IMR-90 (cell line): Measurements from ENCODE around the gene WDFY2. TPM values are rescaled to one million over a fixed set of nuclear protein-coding genes. Genes with fewer than 3 reads are reported as not detected.

Experiments
- ATAC-seq: fragments of 200-7000 bp; cut with Tn5 transposase; 2 replicates; pipeline ENCODE4 v1.9.1; 2020; ENCODE audit warnings: low read depth, mild to moderate bottlenecking, moderate library complexity
- BruUV-seq: library from RNA; stranded (reverse); fragments of 400-500 nt; replicated peaks from 2 replicates; lab custom pipeline; 2021; lab: Mats Ljungman, UMichigan
- CTCF ChIA-PET: fragments of 300-600 bp; formaldehyde crosslinking; extraction: SDS; loops from one replicate; lab custom pipeline; 2021; ENCODE audit warnings: antibody characterized with exemption; lab: Yijun Ruan, JAX
- POLR2A ChIA-PET: fragments of 300-600 bp; sonication (Branson Sonifier 250); formaldehyde crosslinking; loops from one replicate; lab custom pipeline; 2022; ENCODE audit warnings: antibody characterized with exemption; ENCODE audit not compliant: unreplicated experiment; lab: Charles Lee
- DNase-seq: peaks from one replicate; pipeline ENCODE4 v3.0.0; 2013
- H2AFZ ChIP-seq: replicated peaks from 2 replicates; pipeline ENCODE3; 2013; ENCODE audit warnings: low read length, mild to moderate bottlenecking; ENCODE audit not compliant: poor library complexity
- H2AK5ac ChIP-seq: 2 replicates; pipeline ENCODE4 v1.6.1; 2013; ENCODE audit warnings: low read depth, low read length, inconsistent platforms
- H2AK9ac ChIP-seq: replicated peaks from 2 replicates; pipeline ENCODE3; 2013; ENCODE audit warnings: mild to moderate bottlenecking, low read depth, low read length, moderate library complexity; ENCODE audit not compliant: poor library complexity
- H2BK120ac ChIP-seq: 2 replicates; pipeline ENCODE4 v1.6.1; 2013; ENCODE audit warnings: low read depth, low read length, inconsistent platforms
- H2BK15ac ChIP-seq: 3 replicates; pipeline ENCODE4 v1.6.1; 2013; ENCODE audit warnings: low read depth, low read length, inconsistent platforms
- H2BK20ac ChIP-seq: 2 replicates; pipeline ENCODE4 v1.6.1; 2013; ENCODE audit warnings: low read depth, mild to moderate bottlenecking, inconsistent platforms, low read length, moderate library complexity
- H2BK5ac ChIP-seq: 2 replicates; pipeline ENCODE4 v1.6.1; 2013; ENCODE audit warnings: mild to moderate bottlenecking, low read depth, low read length, inconsistent platforms; ENCODE audit not compliant: poor library complexity, severe bottlenecking
- H3K14ac ChIP-seq: replicated peaks from 2 replicates; pipeline ENCODE4 v1.6.1; 2013; ENCODE audit warnings: low read depth, low read length, inconsistent platforms
- H3K18ac ChIP-seq: 2 replicates; pipeline ENCODE4 v1.6.1; 2013; ENCODE audit warnings: low read depth, low read length, control low read depth
- H3K23ac ChIP-seq: 2 replicates; pipeline ENCODE4 v1.6.1; 2013; ENCODE audit warnings: low read depth, low read length, inconsistent platforms
- H3K27ac ChIP-seq: 2 replicates; pipeline ENCODE4 v1.5.1; 2013; ENCODE audit warnings: mild to moderate bottlenecking, control low read depth, low read length; ENCODE audit not compliant: insufficient read depth
- H3K27me3 ChIP-seq: 2 replicates; pipeline ENCODE4 v1.6.1; 2013; ENCODE audit warnings: low read length; ENCODE audit not compliant: control insufficient read depth, insufficient read depth
- H3K36me3 ChIP-seq: 2 replicates; pipeline ENCODE4 v1.6.1; 2013; ENCODE audit warnings: low read length, mixed read lengths; ENCODE audit not compliant: control insufficient read depth, insufficient read depth
- H3K4ac ChIP-seq: 2 replicates; pipeline ENCODE4 v1.6.1; 2013; ENCODE audit warnings: low read depth, low read length, inconsistent platforms
- H3K4me1 ChIP-seq: 2 replicates; pipeline ENCODE4 v1.6.1; 2013; ENCODE audit warnings: low read length, mixed read lengths; ENCODE audit not compliant: control insufficient read depth, insufficient read depth
- H3K4me2 ChIP-seq: 2 replicates; pipeline ENCODE4 v1.6.1; 2013; ENCODE audit warnings: low read depth, mild to moderate bottlenecking, control low read depth, low read length, moderate library complexity
- H3K4me3 ChIP-seq: 2 replicates; pipeline ENCODE4 v1.5.1; 2013; ENCODE audit warnings: low read depth, mild to moderate bottlenecking, control low read depth, low read length, moderate library complexity; ENCODE audit not compliant: insufficient read depth
- H3K56ac ChIP-seq: 2 replicates; pipeline ENCODE4 v1.6.1; 2013; ENCODE audit warnings: low read length, inconsistent platforms; ENCODE audit not compliant: insufficient read depth; ENCODE audit errors: extremely low read depth
- H3K79me1 ChIP-seq, 2 experiments: 2 replicates each; pipeline ENCODE4 v1.6.1; 2013; ENCODE audit warnings: low read length in 2 of 2, inconsistent platforms in 1 of 2, low read depth in 1 of 2
- H3K9ac ChIP-seq: 2 replicates; pipeline ENCODE4 v1.6.1; 2013; ENCODE audit warnings: low read depth, low read length, control low read depth
- H3K9me1 ChIP-seq: 2 replicates; pipeline ENCODE4 v1.6.1; 2013; ENCODE audit warnings: low read length, inconsistent platforms; ENCODE audit not compliant: insufficient read depth
- H3K9me3 ChIP-seq: 2 replicates; pipeline ENCODE4 v1.6.1; 2013; ENCODE audit warnings: low read length; ENCODE audit not compliant: control insufficient read depth, insufficient read depth
- H4K20me1 ChIP-seq: 2 replicates; pipeline ENCODE4 v1.6.1; 2013; ENCODE audit warnings: low read length, inconsistent platforms; ENCODE audit not compliant: insufficient read depth
- H4K5ac ChIP-seq: 2 replicates; pipeline ENCODE4 v1.6.1; 2013; ENCODE audit warnings: mild to moderate bottlenecking, low read depth, low read length, control low read depth
- H4K8ac ChIP-seq, 2 experiments: 2 replicates each; pipeline ENCODE4 v1.6.1; 2013; ENCODE audit warnings: low read depth in 2 of 2, low read length in 2 of 2, control low read depth in 1 of 2, inconsistent platforms in 1 of 2
- H4K91ac ChIP-seq: 2 replicates; pipeline ENCODE4 v1.6.1; 2013; ENCODE audit warnings: low read depth, low read length, inconsistent platforms; ENCODE audit not compliant: insufficient read depth
- BHLHE40 ChIP-seq: fragments of 150-350 bp; IDR thresholded peaks from 2 replicates; pipeline ENCODE4 v1.6.1; 2016; ENCODE audit warnings: mild to moderate bottlenecking, low read depth, low read length
- CEBPB ChIP-seq: IDR thresholded peaks from 2 replicates; pipeline ENCODE4 v1.6.1; 2012; ENCODE audit warnings: low read depth, low read length, improper control_type of control experiment
- CHD1 ChIP-seq: IDR thresholded peaks from 2 replicates; pipeline ENCODE4 v1.6.1; 2012; ENCODE audit warnings: low read depth, low read length, improper control_type of control experiment
- ELK1 ChIP-seq: fragments of 150-350 bp; IDR thresholded peaks from 2 replicates; pipeline ENCODE4 v1.6.1; 2016; ENCODE audit warnings: low read depth, mild to moderate bottlenecking, low read length, moderate library complexity, borderline replicate concordance
- FOS ChIP-seq: fragments of 150-350 bp; IDR thresholded peaks from 2 replicates; pipeline ENCODE4 v1.6.1; 2016; ENCODE audit warnings: low read depth, low read length
- MAFK ChIP-seq: IDR thresholded peaks from 2 replicates; pipeline ENCODE4 v1.6.1; 2012; ENCODE audit warnings: low read depth, low read length, improper control_type of control experiment
- MAZ ChIP-seq: IDR thresholded peaks from 2 replicates; pipeline ENCODE4 v1.6.1; 2012; ENCODE audit warnings: low read depth, mild to moderate bottlenecking, low read length, improper control_type of control experiment, moderate library complexity, borderline replicate concordance
- MXI1 ChIP-seq: IDR thresholded peaks from 2 replicates; pipeline ENCODE4 v1.6.1; 2012; ENCODE audit warnings: low read depth, mild to moderate bottlenecking, low read length, moderate library complexity, borderline replicate concordance
- NFE2L2 ChIP-seq: fragments of 150-350 bp; IDR thresholded peaks from 2 replicates; pipeline ENCODE4 v1.6.1; 2016; ENCODE audit warnings: low read depth, mild to moderate bottlenecking, low read length
- POLR2A ChIP-seq: IDR thresholded peaks from 2 replicates; pipeline ENCODE4 v1.6.1; 2012; ENCODE audit warnings: mild to moderate bottlenecking, low read depth, low read length
- RAD21 ChIP-seq: IDR thresholded peaks from 2 replicates; pipeline ENCODE4 v1.6.1; 2012; ENCODE audit warnings: low read length, improper control_type of control experiment
- RCOR1 ChIP-seq: IDR thresholded peaks from 2 replicates; pipeline ENCODE4 v1.6.1; 2012; ENCODE audit warnings: mild to moderate bottlenecking, low read length, improper control_type of control experiment; ENCODE audit not compliant: insufficient replicate concordance
- RFX5 ChIP-seq: IDR thresholded peaks from 2 replicates; pipeline ENCODE4 v1.8.0; 2012; ENCODE audit warnings: low read depth, mild to moderate bottlenecking, low read length, moderate library complexity
- SMC3 ChIP-seq: fragments of 150-350 bp; IDR thresholded peaks from 2 replicates; pipeline ENCODE4 v1.6.1; 2016; ENCODE audit warnings: low read depth, mild to moderate bottlenecking, antibody characterized with exemption, low read length, moderate library complexity
- WGBS, 2 experiments: methylation state at CpG; one replicate each; pipeline versions ENCODE4 v1.1.5 to v1.1.7; 2013; ENCODE audit warnings: missing lambda C conversion rate in 2 of 2; ENCODE audit not compliant: insufficient read length in 1 of 2; ENCODE audit errors: extremely low coverage in 2 of 2; 5-methylcytosine and 5-hydroxymethylcytosine counted together
- dilution Hi-C: fragments of 300-500 bp; cut with HindIII; formaldehyde crosslinking; loops from one replicate; pipeline ENCODE4 v1.14.3; 2018; ENCODE audit warnings: low sequenced_read_pairs; ENCODE audit not compliant: unreplicated experiment
- in situ Hi-C: fragments of 300-500 bp; cut with MboI; formaldehyde crosslinking; loops from 3 replicates; pipeline ENCODE4 v1.14.3; 2019; ENCODE audit warnings: low sequenced_read_pairs, inconsistent platforms, mixed read lengths
- intact Hi-C: fragments of 100-400 bp; cut with micrococcal nuclease; formaldehyde crosslinking; loops from 2 replicates; pipeline ENCODE4 v1.10.0; 2022
- polyA plus RNA-seq, 3 experiments: library from polyadenylated mRNA; depleted of rRNA; stranded (reverse); fragments of >200 nt; gene quantifications; 2 replicates each; pipeline ENCODE4 v1.2.3, GENCODE V29; 2012; ENCODE audit warnings: low replicate concordance in 1 of 3
- total RNA-seq: library from RNA; depleted of rRNA; stranded (reverse); fragments of >200 nt; gene quantifications from 2 replicates; pipeline ENCODE4 v1.2.3, GENCODE V29; 2012
- TF ChIP-seq, protein P1 (sequence below): conservative IDR thresholded peaks from 2 replicates; pipeline ENCODE4 v1.5.1; 2012; ENCODE audit warnings: mild to moderate bottlenecking, low read depth, low read length, improper control_type of control experiment
- TF ChIP-seq, protein P2 (sequence below): fragments of 150-350 bp; IDR thresholded peaks from 2 replicates; pipeline ENCODE4 v1.6.1; 2017; ENCODE audit warnings: mild to moderate bottlenecking, antibody characterized with exemption, low read length, low read depth

WDFY2 gene
- total and polyA plus RNA-seq, 2 of the 4 experiments (the other 2 are of a cell fraction) = 4.3 to 5.4 TPM

DNA sequence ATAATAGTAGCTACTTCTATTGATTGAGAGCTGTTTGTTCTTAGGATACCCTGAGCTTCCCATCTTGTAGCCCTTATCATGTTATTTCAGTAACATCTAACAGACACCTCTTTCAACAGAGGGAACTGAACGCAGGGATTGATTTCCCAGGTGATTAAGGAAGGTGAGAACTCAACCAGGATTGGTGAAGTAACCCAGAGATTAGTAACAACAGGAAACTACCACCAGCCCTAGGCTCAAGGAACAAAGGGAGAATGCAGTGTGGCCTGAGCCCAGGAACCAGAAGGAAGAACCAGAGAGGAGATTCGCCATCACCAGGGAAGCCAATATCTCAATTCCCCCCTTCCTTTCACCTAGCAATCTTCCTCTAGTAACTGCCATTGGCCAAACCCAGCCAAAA is 211.2 kb downstream of the WDFY2 start:
- Histone ChIP-seq H3K4me2 (no peak overlapping the region), H3K36me3 (no peaks in the 10 kb centered on the region), H2BK5ac (no peak overlapping the region), H3K9ac (no peak overlapping the region), H4K5ac (no peak overlapping the region), H2AK9ac (no peak overlapping the region), H3K27me3 (no peaks in the 10 kb centered on the region), H3K18ac (no peak overlapping the region), H4K91ac (no peak overlapping the region), H2BK15ac (no peak overlapping the region), H4K8ac (no peak overlapping the region), H3K4ac (no peak overlapping the region), H2BK120ac (no peak overlapping the region), H2BK20ac (no peak overlapping the region), H3K14ac (no peak overlapping the region), H3K4me3 (no peak overlapping the region), H2AFZ (no peak overlapping the region), H2AK5ac (no peak overlapping the region; the same call in 1 of the 2 replicates), H3K4me1 (peaks cover 10% of the 10 kb centered on the region), H3K9me1 (peaks cover 12% of the 10 kb centered on the region), H4K20me1 (no peaks in the 10 kb centered on the region), H3K23ac (no peak overlapping the region), H3K27ac (no peak overlapping the region), H3K9me3 (no peaks in the 10 kb centered on the region), H3K79me1 (0 out of 4 replicates have a peak, but pooled peaks cover 0 to 5% of the 10 kb centered on the region in 2 experiments), H3K56ac (no peak overlapping the region)
- in situ Hi-C loops (loop anchor here (5.0 kb wide), 1 partner anchor 353 kb away; no protein-coding TSS in a partner anchor), intact Hi-C loops (no loop called here), dilution Hi-C loops (no loop called here)
- no peak for ATAC-seq
- ChIA-PET CTCF (no interaction called here), POLR2A (no interaction called here)
- no CpG with 5 or more reads among the region's 2 CpGs for WGBS, 2 experiments
- BruUV-seq = no TSS peak
- DNase-seq = no peak
- TF ChIP-seq FOS = no peak
- TF ChIP-seq MAFK = no peak
- no peak for TF ChIP-seq RAD21
- TF ChIP-seq MXI1 = no peak
- TF ChIP-seq RFX5 = no peak
- no peak for TF ChIP-seq MAZ
- no peak for TF ChIP-seq CEBPB
- TF ChIP-seq RCOR1 = no peak
- TF ChIP-seq, protein P1, sequence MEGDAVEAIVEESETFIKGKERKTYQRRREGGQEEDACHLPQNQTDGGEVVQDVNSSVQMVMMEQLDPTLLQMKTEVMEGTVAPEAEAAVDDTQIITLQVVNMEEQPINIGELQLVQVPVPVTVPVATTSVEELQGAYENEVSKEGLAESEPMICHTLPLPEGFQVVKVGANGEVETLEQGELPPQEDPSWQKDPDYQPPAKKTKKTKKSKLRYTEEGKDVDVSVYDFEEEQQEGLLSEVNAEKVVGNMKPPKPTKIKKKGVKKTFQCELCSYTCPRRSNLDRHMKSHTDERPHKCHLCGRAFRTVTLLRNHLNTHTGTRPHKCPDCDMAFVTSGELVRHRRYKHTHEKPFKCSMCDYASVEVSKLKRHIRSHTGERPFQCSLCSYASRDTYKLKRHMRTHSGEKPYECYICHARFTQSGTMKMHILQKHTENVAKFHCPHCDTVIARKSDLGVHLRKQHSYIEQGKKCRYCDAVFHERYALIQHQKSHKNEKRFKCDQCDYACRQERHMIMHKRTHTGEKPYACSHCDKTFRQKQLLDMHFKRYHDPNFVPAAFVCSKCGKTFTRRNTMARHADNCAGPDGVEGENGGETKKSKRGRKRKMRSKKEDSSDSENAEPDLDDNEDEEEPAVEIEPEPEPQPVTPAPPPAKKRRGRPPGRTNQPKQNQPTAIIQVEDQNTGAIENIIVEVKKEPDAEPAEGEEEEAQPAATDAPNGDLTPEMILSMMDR = no peak
- no peak for TF ChIP-seq CHD1
- TF ChIP-seq, protein P2, sequence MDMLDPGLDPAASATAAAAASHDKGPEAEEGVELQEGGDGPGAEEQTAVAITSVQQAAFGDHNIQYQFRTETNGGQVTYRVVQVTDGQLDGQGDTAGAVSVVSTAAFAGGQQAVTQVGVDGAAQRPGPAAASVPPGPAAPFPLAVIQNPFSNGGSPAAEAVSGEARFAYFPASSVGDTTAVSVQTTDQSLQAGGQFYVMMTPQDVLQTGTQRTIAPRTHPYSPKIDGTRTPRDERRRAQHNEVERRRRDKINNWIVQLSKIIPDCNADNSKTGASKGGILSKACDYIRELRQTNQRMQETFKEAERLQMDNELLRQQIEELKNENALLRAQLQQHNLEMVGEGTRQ = no peak
- no peak for TF ChIP-seq BHLHE40
- TF ChIP-seq NFE2L2 = no peak
- no peak for TF ChIP-seq ELK1
- TF ChIP-seq SMC3 = no peak
- no peak for TF ChIP-seq POLR2A
